Mammary microvascular endothelial cell (primary cell): ENCODE measurements around the gene CABP4. TPM values are rescaled to one million over a fixed set of nuclear protein-coding genes. Genes with fewer than 3 reads are reported as not detected.

Source experiments
- total RNA-seq: library from RNA; depleted of rRNA; stranded (reverse); fragments of >200 nt; gene quantifications from 2 replicates; pipeline ENCODE4 v1.2.3, GENCODE V29; 2015

CABP4 gene
- total RNA-seq: 2.1 and 3.9 TPM in 2 replicates

DNA sequence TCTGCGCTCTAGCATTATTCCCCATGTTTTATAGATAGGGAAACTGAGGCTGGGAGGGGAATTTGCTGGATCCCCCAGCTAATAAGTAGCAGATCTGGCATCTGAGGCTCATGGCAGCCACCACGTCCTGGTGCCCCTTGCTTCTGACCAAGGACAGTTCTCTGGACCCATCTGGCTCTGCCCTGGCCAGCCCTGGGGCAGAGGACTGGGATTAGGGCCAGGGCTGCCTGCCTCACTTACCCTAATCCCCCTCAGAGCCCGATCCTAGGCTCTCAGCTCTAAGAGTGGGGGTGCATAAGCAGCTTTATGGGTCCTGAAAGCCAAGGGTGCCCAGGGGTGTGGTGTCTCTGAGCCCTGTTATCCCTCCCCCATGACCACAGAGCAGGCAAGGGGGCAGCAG is at the start of gene CABP4:
TSS of gene CABP4 (plus strand) at position 301 of the 400 bp plus-strand sequence. CDS start at position 371, 70 bp downstream.

DNA sequence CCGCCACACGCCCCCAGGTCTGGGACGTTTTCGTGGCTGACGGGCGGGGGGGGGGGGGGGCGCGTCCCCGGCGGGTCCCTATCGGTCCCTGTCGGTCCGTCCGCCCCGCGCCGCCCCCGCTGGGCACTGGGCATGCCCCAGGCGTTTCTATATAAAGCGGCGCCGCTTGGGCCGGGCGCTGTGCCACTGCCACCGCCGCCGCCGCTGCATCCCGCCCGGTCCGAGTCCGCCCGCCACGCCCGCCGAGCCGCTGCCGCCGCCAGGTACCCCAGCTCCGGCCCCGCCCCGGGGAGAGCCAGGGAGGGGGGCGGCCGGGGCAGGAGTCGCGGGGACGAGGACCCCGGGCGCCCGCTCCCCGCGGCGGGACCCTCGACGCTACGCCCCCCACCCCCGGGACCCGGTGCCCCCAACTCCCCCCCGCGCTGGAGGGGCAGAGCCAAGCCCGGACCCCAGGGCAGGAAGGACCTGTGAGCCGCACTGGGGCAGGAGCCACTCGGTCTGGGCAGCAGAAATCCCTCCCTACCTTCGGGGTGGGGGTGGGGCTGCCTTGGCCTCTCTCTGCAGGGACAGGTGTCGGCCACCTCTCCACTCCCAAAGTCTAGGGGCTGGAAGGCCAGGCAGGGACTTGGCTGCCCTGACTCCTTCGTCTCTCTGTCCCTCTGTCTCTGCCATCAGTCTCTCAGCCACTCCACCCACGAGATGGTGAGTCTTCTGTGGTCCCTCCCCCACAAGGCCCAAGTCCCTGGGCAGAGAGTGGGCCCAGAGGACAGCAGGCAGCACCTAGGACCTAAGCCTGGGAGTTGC is 39.5 kb upstream of the CABP4 start, which contains the start of gene CARNS1:
TSS of gene CARNS1 (plus strand) at position 178 of the 804 bp plus-strand sequence. CDS start at position 700, 522 bp downstream.

DNA sequence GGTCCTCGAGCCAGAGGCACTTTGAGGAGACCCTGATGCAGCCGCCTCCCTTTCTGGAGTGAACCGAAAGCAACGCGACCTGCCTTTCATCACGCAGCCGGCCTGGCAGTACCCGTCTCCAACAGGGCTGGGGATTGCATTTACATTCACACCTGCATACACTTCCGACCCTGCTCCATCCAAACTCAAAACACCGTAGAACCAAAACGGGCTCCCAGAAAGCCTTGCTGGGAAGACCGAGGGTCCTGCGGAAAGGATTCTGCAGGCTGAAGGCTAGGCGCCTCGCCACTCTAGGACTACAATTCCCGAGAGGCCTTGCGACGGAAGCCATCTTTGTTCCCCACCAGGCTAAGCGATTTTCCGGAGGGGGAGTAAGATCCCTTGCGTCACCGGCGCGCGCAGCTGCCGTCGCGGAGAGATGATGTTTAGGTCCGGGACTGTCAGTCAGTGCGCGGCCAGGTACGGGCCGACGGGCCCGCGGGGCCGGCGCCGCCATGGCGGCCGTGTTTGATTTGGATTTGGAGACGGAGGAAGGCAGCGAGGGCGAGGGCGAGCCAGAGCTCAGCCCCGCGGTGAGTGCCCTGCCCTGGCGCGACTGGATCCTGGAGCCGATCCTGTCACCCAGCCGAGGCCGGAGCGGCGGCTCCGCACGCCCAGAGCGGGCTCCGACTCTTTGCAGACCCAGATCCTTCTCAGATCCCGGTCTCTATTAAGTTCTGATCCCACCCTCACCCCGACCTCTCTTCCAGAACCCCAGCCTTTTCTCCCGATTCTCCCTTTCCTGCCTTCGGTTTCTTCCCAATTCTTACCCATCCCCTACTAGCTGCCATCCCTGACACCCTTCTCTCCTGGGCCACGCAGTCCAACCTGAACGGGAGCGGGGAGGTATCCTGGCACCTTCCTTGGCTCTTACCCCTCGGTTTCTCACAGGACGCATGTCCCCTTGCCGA is 26.8 kb upstream of the CABP4 start, which contains the start of gene RPS6KB2:
TSS of gene RPS6KB2 (plus strand) at position 443 of the 950 bp plus-strand sequence. CDS start at position 495, 52 bp downstream.

DNA sequence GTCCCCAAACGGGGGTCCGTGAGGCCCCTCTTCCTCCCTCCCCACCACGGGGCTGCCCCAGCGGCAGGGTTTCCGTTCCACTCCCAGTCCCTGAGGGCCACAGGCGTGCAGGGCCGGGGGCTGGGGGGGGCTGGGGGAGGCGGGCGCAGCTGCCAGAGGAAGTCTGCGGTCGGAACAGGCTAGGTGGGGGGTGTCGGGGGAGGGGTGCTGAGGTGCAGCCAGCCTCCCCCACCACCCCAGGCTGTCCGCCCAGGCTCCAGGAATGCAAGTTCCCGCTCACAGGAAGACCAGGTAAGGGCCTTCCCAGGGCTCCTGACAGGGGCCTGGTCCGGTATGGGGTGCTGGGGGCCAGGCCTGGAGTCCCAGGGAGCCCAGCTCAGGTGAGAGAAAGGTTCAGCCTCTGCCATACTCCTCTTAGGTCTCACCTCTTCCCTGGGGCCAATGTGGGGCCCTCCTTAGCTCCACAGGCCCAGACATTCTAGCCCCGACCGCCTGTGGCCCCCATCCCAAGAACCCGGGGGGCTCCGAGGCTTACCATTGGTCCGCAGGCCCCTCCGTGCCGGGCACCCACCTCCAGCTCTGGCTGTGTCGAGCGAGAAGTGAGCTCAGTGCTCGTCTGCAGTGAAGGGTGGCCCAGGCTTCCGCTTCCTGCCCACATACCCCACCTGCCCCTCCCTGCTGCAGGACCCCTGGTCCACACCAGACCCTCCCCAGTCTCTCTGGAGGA is 17.9 kb upstream of the CABP4 start, which contains the start of gene PTPRCAP:
TSS of gene PTPRCAP (minus strand) at position 601 of the 727 bp plus-strand sequence. CDS start at position 538, 63 bp downstream.

DNA sequence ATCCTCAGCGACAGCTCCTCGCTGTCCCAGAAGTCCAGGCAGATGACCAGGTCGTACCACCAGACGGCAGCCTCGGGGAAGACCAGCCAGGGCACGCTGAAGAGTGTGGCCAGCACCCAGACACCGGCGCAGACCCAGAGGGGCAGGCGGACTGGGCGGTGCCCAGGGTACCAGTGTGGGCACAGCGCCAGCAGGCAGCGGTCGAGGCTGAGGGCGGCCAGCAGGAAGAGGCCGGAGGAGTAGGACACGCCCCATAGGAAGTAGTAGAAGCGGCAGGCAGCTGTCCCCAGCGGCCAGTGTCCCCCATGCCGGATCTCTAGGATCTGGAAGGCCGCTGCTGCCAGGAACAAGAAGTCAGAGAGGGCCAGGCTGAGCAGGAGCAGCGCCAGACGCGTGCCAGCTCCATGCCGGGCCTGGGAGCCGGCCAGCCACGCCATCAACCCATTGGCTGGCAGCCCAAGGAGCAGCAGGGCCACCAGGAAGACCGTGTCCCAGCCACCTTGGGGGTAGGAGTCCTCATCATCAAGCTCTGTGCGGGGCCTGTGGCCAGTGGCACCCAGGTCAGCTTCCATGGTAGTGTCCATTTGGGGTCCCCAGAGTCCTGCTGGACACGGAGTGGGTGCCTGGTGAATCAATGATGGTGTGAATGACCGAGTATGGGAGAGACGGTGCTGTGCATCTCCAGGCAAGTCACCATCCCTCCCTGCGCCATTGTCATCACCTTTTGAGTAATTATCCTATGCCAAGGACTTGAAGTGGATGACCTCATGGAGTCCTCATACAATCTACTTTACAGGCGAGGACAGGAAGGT is 2.8 kb upstream of the CABP4 start, which contains the start of gene GPR152:
TSS of gene GPR152 (minus strand) at position 589 of the 812 bp plus-strand sequence. CDS start at position 584, 5 bp downstream.

GRCh38 chr11:67468759-67469507 is 13.8 kb downstream of the CABP4 start, which contains the start of gene TMEM134:
TMEM134 (minus strand) TSS chr11:67469251; CDS start chr11:67469192, 59 bp downstream.

DNA sequence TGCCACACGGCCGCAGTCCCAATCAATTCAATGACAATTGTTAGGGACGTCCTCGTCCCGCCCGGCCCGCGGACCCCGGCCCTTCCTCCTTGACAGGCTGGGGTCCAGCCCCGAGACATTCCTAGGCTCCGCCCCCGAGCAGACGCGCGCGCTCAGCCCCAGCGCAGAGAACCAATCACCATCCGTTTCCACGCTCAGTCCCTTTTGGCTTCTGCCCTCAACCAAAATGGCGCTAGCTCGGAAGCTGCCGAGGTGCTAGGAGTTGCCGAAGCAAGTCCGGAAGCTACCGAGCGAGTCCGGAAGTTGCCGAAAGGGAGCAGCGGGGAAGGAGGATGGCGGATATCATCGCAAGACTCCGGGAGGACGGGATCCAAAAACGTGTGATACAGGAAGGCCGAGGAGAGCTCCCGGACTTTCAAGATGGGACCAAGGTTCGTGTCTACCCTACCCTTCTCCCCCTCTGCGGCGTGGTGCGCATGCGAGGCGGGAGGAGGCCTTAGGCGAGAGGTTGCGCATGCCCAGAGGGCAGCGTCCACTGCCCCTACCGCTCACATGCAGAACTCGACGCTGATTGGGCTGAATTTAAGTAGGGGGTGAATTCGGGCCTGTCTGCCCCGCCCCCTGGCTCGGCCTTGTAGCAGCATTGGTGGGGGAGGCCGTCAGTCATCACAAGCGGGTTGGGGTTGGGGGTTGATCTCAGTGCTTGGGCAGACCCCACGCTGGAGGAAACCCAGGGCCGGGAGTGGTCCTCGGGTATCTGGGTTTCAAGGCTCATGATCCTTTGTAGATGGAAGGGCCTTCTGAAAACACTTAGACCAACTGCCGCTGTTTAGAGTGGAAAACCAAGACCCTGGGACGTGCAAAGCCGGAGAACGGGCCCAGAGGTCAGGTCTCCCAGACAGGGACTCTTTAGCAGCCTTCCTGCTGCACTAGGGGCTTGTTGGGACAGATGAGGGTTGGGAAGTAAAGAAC is 28.0 kb downstream of the CABP4 start, which contains the start of gene AIP:
TSS of gene AIP (plus strand) at position 200 of the 972 bp plus-strand sequence. CDS start at position 333, 133 bp downstream.

DNA sequence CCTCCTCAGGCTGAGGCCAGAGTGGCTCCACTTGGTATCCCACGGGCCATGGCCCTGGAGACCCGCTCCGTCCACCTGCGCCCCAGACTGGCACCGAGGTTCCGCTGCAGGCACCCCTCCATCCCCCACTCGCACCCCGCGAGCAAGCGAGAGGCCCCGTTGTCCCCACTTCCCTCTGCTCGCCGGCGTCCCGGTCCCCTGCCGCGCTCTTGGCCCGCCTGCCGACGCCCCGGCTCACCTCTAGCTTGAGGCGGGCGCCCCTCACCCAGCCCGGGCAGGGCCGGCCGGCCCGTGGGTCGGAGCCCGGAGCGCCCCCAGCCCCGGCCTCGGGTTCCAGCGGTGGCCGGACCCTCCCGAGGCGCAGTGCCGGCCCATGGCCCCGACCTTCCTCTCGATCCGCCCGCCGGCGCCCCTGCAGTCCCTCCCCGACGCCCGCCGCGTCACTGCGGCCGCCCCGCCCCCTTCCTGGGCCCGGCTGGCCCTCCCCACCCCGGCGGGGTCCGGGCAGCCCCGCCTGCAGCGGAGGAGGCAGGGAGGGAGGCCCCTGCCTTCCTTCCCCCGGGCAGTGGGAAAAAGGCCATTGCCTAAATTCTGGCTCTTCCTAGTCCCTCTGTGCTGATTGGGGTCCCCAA is 49.9 kb downstream of the CABP4 start, which contains the start of gene PITPNM1:
TSS of gene PITPNM1 (minus strand) at position 414 of the 632 bp plus-strand sequence. CDS start 1,183 bp downstream, outside the sequence.

GRCh38 chr11:67507864-67508485 is 52.8 kb downstream of the CABP4 start, which contains the start of gene CDK2AP2:
CDK2AP2 (minus strand) TSS chr11:67508162; CDS start chr11:67508082, 80 bp downstream.

Other genes starting within 250 kb of the CABP4 start
- 43.1 and 47.3 TPM in 2 replicates for gene GRK2, start 188.9 kb upstream of the CABP4 start, total RNA-seq
- gene ANKRD13D, start 166.1 kb upstream of the CABP4 start, total RNA-seq: 19.1 and 24.3 TPM in 2 replicates
- 12.5 and 24.0 TPM in 2 replicates for gene SSH3, start 151.8 kb upstream of the CABP4 start, total RNA-seq
- 89.9 and 100 TPM in 2 replicates for gene POLD4, start 101.8 kb upstream of the CABP4 start, total RNA-seq
- gene CLCF1, start 81.8 kb upstream of the CABP4 start, total RNA-seq: 6.3 and 6.8 TPM in 2 replicates
- 4.6 and 7.9 TPM in 2 replicates for gene RAD9A, start 63.4 kb upstream of the CABP4 start, total RNA-seq
- gene PPP1CA, start 53.5 kb upstream of the CABP4 start, total RNA-seq: 278 and 283 TPM in 2 replicates
- not detected in 2 replicates for gene TBC1D10C, start 51.3 kb upstream of the CABP4 start, total RNA-seq
- not detected in 2 replicates for gene CARNS1, start 39.7 kb upstream of the CABP4 start, total RNA-seq
- 66.0 and 76.4 TPM in 2 replicates for gene RPS6KB2, start 26.9 kb upstream of the CABP4 start, total RNA-seq
- 0.87 TPM in 1 of 2 replicates, not detected in the other for gene PTPRCAP, start 17.7 kb upstream of the CABP4 start, total RNA-seq
- 122 and 126 TPM in 2 replicates for gene CORO1B, start 11.9 kb upstream of the CABP4 start, total RNA-seq
- not detected in 2 replicates for gene GPR152, start 2.6 kb upstream of the CABP4 start, total RNA-seq
- gene TMEM134, start 13.9 kb downstream of the CABP4 start, total RNA-seq: 51.3 and 70.9 TPM in 2 replicates
- gene AIP, start 27.7 kb downstream of the CABP4 start, total RNA-seq: 52.0 and 61.3 TPM in 2 replicates
- 13.1 and 19.4 TPM in 2 replicates for gene PITPNM1, start 50.0 kb downstream of the CABP4 start, total RNA-seq
- gene CDK2AP2, start 52.8 kb downstream of the CABP4 start, total RNA-seq: 54.0 and 55.4 TPM in 2 replicates
- gene CABP2, start 68.1 kb downstream of the CABP4 start, total RNA-seq: not detected in 2 replicates
- 761 and 855 TPM in 2 replicates for gene GSTP1, start 128.5 kb downstream of the CABP4 start, total RNA-seq
- 192 TPM in 2 replicates for gene NDUFV1, start 151.6 kb downstream of the CABP4 start, total RNA-seq
- 12.3 and 16.5 TPM in 2 replicates for gene NUDT8, start 174.6 kb downstream of the CABP4 start, total RNA-seq
- gene TBX10, start 184.4 kb downstream of the CABP4 start, total RNA-seq: not detected in 2 replicates
- gene ACY3, start 195.4 kb downstream of the CABP4 start, total RNA-seq: not detected in 2 replicates
- not detected in 2 replicates for gene ALDH3B2, start 219.3 kb downstream of the CABP4 start, total RNA-seq